Smooth muscle cell (in vitro differentiated cells): Measurements from ENCODE around the gene PPP2R2D. TPM values are rescaled to one million over a fixed set of nuclear protein-coding genes. Genes with fewer than 3 reads are reported as not detected.
"Not testable (repeated sequence)": the region's sequence is repeated elsewhere in the genome, so short reads cannot be mapped to it uniquely, and the experiment has no call there.

Experiments used
- DNase-seq: peaks from one replicate; lab custom pipeline; 2025; ENCODE audit not compliant: unreplicated experiment; lab: John Stamatoyannopoulos, UW
- H2AFZ ChIP-seq: fragments of 200-600 bp; sonication (generic); 2 replicates; pipeline ENCODE4 v1.6.0; 2016; ENCODE audit warnings: antibody characterized with exemption, low read depth, mild to moderate bottlenecking
- H3F3A ChIP-seq: fragments of 200-600 bp; sonication (generic); 2 replicates; pipeline ENCODE4 v1.6.0; 2017; ENCODE audit warnings: antibody characterized with exemption, low read depth
- H3K27ac ChIP-seq: fragments of 200-600 bp; sonication (generic); 2 replicates; pipeline ENCODE4 v1.5.1; 2016; ENCODE audit warnings: low read depth, mild to moderate bottlenecking
- H3K27me3 ChIP-seq: fragments of 200-600 bp; sonication (generic); 2 replicates; pipeline ENCODE4 v1.6.1; 2016; ENCODE audit warnings: low read depth, mild to moderate bottlenecking
- H3K36me3 ChIP-seq: fragments of 200-600 bp; sonication (generic); 2 replicates; pipeline ENCODE4 v1.5.1; 2016; ENCODE audit warnings: low read depth
- H3K4me1 ChIP-seq: fragments of 200-600 bp; sonication (generic); 2 replicates; pipeline ENCODE4 v1.5.1; 2016; ENCODE audit warnings: low read depth
- H3K4me2 ChIP-seq: fragments of 200-600 bp; sonication (generic); 2 replicates; pipeline ENCODE4 v1.6.0; 2016; ENCODE audit warnings: mild to moderate bottlenecking
- H3K4me3 ChIP-seq: fragments of 200-600 bp; sonication (generic); 2 replicates; pipeline ENCODE4 v1.5.1; 2016; ENCODE audit warnings: mild to moderate bottlenecking
- H3K79me2 ChIP-seq: fragments of 200-600 bp; sonication (generic); 2 replicates; pipeline ENCODE4 v1.6.0; 2016; ENCODE audit warnings: low read depth, mild to moderate bottlenecking
- H3K9ac ChIP-seq: fragments of 200-600 bp; sonication (generic); 2 replicates; pipeline ENCODE4 v1.6.0; 2016; ENCODE audit warnings: low read depth
- H3K9me3 ChIP-seq: fragments of 200-600 bp; sonication (generic); replicated peaks from 2 replicates; pipeline ENCODE4 v1.5.1; 2016; ENCODE audit warnings: low read depth
- H4K20me1 ChIP-seq: fragments of 200-600 bp; sonication (generic); 2 replicates; pipeline ENCODE4 v1.6.0; 2016; ENCODE audit warnings: low read depth
- CTCF ChIP-seq: fragments of 200-600 bp; sonication (generic); IDR thresholded peaks from 2 replicates; pipeline ENCODE4 v1.5.1; 2017; ENCODE audit warnings: borderline replicate concordance, mild to moderate bottlenecking, antibody characterized with exemption; ENCODE audit not compliant: insufficient read depth, poor library complexity, severe bottlenecking
- WGBS: methylation state at CpG from one replicate; pipeline ENCODE4 v1.1.7; 2016; ENCODE audit warnings: low lambda C conversion rate; 5-methylcytosine and 5-hydroxymethylcytosine counted together
- polyA plus RNA-seq: library from polyadenylated mRNA; unstranded; fragments of >200 nt; fragmentation: Nextera tagmentation; extraction: Ambion mirVana; gene quantifications from 2 replicates; pipeline ENCODE4 v1.2.1, GENCODE V29; 2016
- total RNA-seq: library from RNA; depleted of rRNA; stranded (reverse); fragments of >200 nt; gene quantifications from 2 replicates; pipeline ENCODE4 v1.2.3, GENCODE V29; 2014

PPP2R2D gene
- total and polyA plus RNA-seq, 2 experiments from 2014 or later, result 22.5 to 27.1 TPM

GRCh38 chr10:131915484-131915883 is 14.7 kb downstream of the PPP2R2D start:
- no peak for TF ChIP-seq CTCF
- WGBS, result 62% methylated on average over 11 of the region's 11 CpGs
- no peak overlapping the region for H3K4me3 ChIP-seq
- peaks cover 66% of the 10 kb centered on the region for H3K79me2 ChIP-seq
- no peak overlapping the region for H2AFZ ChIP-seq
- H3K36me3 ChIP-seq, result no peaks in the 10 kb centered on the region
- H3K4me1 ChIP-seq, result no peaks in the 10 kb centered on the region
- no peak for DNase-seq
- no peak overlapping the region for H3K4me2 ChIP-seq
- H3F3A ChIP-seq, result no peaks in the 10 kb centered on the region
- H3K27me3 ChIP-seq, result no peaks in the 10 kb centered on the region
- no peak overlapping the region for H3K27ac ChIP-seq
- no peak overlapping the region for H3K9ac ChIP-seq
- H4K20me1 ChIP-seq, result peaks cover 82% of the 10 kb centered on the region
- H3K9me3 ChIP-seq, result no peaks in the 10 kb centered on the region

GRCh38 chr10:131915990-131916766 is 15.4 kb downstream of the PPP2R2D start:
- TF ChIP-seq CTCF, result no peak

GRCh38 chr10:131916767-131917160 is 16.0 kb downstream of the PPP2R2D start:
- WGBS, result 91% methylated on average over 11 of the region's 11 CpGs
- H3K27me3 ChIP-seq, H3K9ac ChIP-seq, DNase-seq, H3K4me2 ChIP-seq, H3K4me3 ChIP-seq, H3K4me1 ChIP-seq, H3F3A ChIP-seq, H3K9me3 ChIP-seq, H2AFZ ChIP-seq, H3K27ac ChIP-seq, H3K36me3 ChIP-seq: not testable (repeated sequence)
- H3K79me2 ChIP-seq, result peaks cover 68% of the 10 kb centered on the region
- peaks cover 82% of the 10 kb centered on the region for H4K20me1 ChIP-seq

More at GRCh38 chr10:131915990-131916766, 15.4 kb downstream of the PPP2R2D start:
- no peaks in the 10 kb centered on the region for H3F3A ChIP-seq
- no peak overlapping the region for H3K4me2 ChIP-seq
- H3K4me1 ChIP-seq, result no peaks in the 10 kb centered on the region
- H3K79me2 ChIP-seq, result peaks cover 67% of the 10 kb centered on the region
- WGBS, result 95% methylated on average over 19 of the region's 19 CpGs
- no peak overlapping the region for H2AFZ ChIP-seq
- H3K36me3 ChIP-seq, result no peaks in the 10 kb centered on the region
- no peak overlapping the region for H3K4me3 ChIP-seq
- peaks cover 82% of the 10 kb centered on the region for H4K20me1 ChIP-seq
- H3K27ac ChIP-seq, result no peak overlapping the region
- DNase-seq, result no peak
- H3K9me3 ChIP-seq, result no peaks in the 10 kb centered on the region
- H3K9ac ChIP-seq, result no peak overlapping the region
- H3K27me3 ChIP-seq, result no peaks in the 10 kb centered on the region

GRCh38 chr10:131917496-131917895 is 16.7 kb downstream of the PPP2R2D start:
- not testable (repeated sequence) for H3K9me3 ChIP-seq, DNase-seq, H3K36me3 ChIP-seq, H3K4me1 ChIP-seq, H2AFZ ChIP-seq, H3K27ac ChIP-seq, H3K4me2 ChIP-seq, H3K4me3 ChIP-seq, H3K9ac ChIP-seq, H3K27me3 ChIP-seq, H3F3A ChIP-seq
- peaks cover 82% of the 10 kb centered on the region for H4K20me1 ChIP-seq
- H3K79me2 ChIP-seq, result peaks cover 68% of the 10 kb centered on the region
- WGBS, result 94% methylated on average over 8 of the region's 11 CpGs

GRCh38 chr10:131919461-131919860 is 18.7 kb downstream of the PPP2R2D start:
- not testable (repeated sequence) for H3K36me3 ChIP-seq, H3K27ac ChIP-seq, H3K4me1 ChIP-seq, DNase-seq, H3K4me2 ChIP-seq, H3K27me3 ChIP-seq, H2AFZ ChIP-seq, H3K9me3 ChIP-seq, H3F3A ChIP-seq, H3K9ac ChIP-seq, H3K4me3 ChIP-seq
- peaks cover 68% of the 10 kb centered on the region for H3K79me2 ChIP-seq
- 88% methylated on average over 14 of the region's 14 CpGs for WGBS
- peaks cover 80% of the 10 kb centered on the region for H4K20me1 ChIP-seq
